ENCODE data around the gene PIEZO1.

GRCh38 chr16:88771294-88771772, 13.7 kb downstream of the PIEZO1 start:
- TF ChIP-seq CTCF (IDR thresholded peaks at IDR 0.05) (no peak), POLR2A (IDR thresholded peaks at IDR 0.05) (no peak)
